22Rv1 (cell line): Measurements from ENCODE around the gene SLC4A11.

Experiments used
- H3K27ac ChIP-seq: fragments of 450-650 bp; 2 replicates; pipeline ENCODE4 v1.5.1; 2017
- ZFX ChIP-seq: fragments of 450-650 bp; IDR thresholded peaks from 2 replicates; pipeline ENCODE4 v1.6.1; 2017; ENCODE audit warnings: antibody characterized with exemption, borderline replicate concordance
- TF ChIP-seq, protein P1 (sequence below): fragments of 450-650 bp; IDR thresholded peaks from 2 replicates; pipeline ENCODE4 v1.5.1; 2017; ENCODE audit warnings: mild to moderate bottlenecking

Gene SLC4A11

DNA sequence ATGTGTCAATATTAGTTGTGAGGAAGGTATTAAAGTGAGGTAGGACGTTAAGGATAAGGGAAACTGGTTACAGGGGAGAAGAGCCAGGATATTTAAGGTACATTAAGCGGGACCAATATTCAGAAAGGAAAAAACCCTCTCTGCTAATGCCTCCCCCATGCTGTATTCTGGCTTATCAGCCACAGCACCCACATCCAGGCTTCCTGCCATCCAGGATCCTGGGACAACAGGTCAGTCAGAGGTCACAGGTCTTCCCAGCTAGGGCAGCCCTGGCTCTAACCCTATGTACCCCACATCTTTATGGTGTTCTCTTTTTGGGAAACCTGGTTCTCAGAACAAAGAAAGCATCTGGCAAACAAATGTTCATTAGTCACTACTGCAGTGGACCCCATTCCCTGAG, 39.8 kb downstream of the SLC4A11 start:
- no peak overlapping the region for H3K27ac ChIP-seq
- TF ChIP-seq, protein P1, sequence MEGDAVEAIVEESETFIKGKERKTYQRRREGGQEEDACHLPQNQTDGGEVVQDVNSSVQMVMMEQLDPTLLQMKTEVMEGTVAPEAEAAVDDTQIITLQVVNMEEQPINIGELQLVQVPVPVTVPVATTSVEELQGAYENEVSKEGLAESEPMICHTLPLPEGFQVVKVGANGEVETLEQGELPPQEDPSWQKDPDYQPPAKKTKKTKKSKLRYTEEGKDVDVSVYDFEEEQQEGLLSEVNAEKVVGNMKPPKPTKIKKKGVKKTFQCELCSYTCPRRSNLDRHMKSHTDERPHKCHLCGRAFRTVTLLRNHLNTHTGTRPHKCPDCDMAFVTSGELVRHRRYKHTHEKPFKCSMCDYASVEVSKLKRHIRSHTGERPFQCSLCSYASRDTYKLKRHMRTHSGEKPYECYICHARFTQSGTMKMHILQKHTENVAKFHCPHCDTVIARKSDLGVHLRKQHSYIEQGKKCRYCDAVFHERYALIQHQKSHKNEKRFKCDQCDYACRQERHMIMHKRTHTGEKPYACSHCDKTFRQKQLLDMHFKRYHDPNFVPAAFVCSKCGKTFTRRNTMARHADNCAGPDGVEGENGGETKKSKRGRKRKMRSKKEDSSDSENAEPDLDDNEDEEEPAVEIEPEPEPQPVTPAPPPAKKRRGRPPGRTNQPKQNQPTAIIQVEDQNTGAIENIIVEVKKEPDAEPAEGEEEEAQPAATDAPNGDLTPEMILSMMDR, result no peak
- no peak for TF ChIP-seq ZFX

DNA sequence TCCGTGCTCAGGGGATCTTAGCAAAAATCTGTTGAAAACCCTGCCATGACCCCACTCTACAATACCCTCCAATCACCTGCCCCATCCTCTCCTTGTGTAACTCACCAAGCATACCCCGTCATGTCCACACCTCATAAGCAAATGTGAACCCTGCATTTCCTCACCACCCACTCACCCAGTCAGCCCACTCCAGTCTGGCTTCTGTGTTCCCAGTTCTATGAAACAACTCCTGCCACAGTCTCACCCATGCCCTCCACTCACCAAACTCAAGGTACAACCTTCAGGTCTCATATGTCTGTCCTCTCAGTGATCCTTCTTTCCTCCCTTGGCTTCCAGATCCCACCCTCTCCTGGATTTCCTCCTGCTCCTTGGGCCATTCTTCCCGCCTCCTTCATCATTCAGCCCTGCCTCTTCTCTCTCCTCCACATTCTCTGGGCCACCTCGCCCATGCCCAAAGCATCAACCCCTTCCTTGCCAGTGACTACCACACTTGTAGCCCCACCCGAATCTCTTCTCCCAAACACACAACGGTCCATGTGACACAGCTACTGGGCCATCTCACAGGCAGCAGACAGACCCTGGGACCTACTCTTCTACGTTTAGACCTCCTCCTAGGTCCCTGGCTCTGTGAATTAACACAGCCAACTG, 43.3 kb downstream of the SLC4A11 start:
- TF ChIP-seq ZFX, result no peak
- TF ChIP-seq, protein P1, result no peak
- no peak overlapping the region for H3K27ac ChIP-seq

DNA sequence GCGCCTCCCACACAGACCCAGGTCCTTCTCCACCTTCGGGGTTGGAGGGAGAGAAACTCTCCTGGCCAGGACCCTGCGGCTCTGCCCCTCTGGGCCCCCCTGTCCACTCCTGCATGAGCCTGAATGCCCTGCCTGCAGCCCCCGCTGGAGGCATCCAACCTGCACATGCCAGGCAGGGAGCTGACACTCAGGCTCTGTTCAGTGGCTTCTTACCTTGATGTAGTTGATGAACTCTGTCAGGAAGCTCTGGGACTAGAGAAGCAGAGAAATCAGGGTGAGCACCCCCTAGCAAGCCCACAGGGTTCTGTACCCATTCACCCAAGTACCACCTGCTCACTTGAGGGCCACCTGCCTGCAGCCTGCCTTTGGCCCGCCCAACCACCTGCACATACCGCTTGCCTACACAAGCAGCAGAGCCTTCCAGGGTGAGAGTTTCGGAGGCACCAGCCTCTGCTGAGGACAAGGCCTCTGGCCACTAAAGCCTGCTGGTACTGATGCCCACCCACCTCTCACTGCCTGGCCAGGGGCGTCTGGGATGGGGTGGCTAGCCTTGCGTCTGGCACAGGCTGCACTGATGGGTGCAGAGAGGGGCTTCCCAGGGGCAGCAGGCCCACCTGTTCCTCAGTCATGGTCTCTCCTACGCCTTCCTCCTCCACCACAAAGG, 44.2 kb downstream of the SLC4A11 start:
- H3K27ac ChIP-seq, result no peak overlapping the region
- TF ChIP-seq, protein P1, result no peak
- TF ChIP-seq ZFX, result no peak

DNA sequence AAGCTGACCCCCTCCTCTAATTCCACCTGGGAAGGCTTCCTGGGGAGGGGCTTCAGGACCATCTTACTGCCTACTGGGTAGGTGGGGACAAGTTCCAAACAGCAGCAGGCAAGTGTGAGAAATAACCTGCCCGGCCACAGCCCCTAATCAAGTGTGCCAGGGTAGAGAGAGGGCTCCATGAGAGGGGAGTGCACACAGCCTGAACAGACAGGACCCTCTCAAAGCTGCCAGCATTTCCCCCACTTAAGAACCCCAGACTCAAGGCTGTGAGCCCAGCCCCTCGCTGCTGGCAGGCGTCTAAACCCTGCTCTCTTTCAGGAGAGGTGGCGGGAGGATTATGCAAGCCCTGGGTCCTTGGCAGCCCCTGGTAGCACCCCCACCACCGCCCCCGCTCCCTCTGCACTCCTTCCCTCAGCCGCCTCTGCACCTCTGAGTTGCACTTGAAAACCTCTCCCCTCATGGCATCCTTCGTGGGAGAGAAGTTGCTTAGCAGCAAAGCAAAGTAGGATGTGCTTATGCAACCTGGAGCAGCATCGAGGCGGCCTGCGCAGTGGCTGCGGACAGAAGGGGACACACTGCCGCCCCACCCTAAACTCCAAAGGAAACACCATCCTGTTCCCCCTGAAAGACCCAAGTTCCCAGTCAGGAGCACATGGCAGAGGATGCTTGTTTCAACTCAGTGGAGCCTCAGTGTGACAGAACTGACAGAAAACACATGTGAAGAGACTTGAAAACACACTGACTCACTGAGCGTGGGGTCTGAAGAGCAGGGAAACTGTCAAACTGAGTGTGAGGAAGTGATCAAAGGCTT, 45.0 kb downstream of the SLC4A11 start:
- TF ChIP-seq ZFX, result no peak
- H3K27ac ChIP-seq, result no peak overlapping the region

DNA sequence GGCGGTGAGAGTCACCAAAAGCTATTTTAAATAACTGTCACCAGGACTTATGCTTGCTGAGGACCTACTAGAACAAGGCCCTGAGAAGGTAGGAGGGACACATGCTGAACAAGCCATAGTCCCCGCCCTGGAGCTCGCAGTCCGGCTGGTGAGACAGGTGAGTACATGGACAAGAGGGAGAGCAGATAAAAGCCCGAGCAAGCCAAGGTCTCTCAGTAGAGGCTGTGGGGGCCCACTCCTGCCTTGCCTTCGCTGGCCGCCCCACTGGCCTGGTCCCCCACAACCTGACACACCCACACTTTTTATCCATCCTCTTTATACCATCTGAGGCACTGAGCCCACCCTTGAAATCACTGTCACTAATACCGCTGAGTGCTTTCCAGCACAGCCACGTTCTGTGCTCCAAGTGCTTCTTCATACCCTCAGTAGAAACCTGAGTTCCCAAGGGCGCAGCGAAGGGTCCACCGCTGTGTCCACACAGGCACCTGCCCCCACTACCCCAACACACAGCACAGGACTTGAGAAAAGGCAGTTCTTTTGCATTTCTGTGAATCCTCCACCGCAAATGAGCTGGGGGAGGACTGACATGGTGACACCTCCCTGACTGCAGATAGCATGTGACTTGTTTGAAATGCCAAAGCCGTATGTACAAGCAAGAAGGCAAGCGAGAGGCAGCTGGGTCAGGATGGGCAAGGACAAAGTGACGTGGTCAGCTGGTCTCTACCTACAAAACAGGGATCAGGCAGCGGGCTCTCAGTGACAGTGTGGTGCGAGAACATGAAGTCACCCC, 46.6 kb downstream of the SLC4A11 start:
- no peak for TF ChIP-seq ZFX
- TF ChIP-seq, protein P1, result no peak
- no peak overlapping the region for H3K27ac ChIP-seq

DNA sequence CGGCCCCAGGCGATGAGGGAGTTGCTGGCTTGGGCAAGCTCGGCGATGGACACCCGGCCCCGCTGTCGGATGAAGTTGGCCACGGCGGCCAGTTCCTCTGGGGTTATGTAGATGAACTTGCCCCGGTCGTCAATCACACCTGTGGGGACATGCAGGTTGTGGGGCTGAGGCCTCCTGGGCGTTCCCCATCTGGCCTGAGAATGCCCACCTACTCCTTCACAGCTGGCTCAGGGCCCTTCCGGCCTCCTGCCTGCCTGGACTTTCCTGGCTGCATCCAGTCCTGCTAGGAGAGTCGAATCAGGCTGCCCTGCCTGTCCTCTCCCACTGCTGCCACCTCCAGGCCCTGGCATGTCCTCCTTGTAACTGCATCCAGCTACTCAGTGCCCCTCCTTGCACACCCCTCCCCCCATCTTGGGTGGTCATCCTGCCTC, 48.3 kb downstream of the SLC4A11 start:
- H3K27ac ChIP-seq, result no peak overlapping the region
- TF ChIP-seq ZFX, result no peak
- TF ChIP-seq, protein P1, result no peak

DNA sequence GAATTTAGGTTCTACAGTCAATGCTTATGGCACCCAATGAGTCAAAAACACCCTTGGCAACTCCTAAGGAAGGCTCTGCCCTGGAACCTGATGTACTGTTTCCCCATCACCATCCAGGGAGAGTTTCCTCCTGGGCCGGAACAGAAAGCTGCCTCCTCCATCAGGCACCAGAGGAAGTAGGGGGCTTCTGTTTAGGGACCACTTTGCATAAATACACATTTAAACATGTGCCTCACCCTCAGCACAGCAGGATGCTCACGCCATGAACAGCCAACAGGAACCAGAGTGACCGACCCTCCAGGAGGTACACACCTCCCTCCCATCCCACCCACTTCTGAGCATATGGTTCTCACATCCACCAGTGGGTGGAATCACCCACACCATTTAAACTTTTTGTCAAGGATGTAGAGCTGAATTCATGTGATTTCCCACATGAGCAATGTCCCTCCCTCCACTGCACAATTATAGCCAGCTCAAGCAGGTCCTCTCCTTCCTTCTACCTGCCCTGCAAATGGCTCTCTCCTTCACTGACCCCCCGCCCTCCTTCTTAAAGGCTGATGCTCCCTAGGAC, 49.3 kb downstream of the SLC4A11 start:
- no peak overlapping the region for H3K27ac ChIP-seq
- TF ChIP-seq, protein P1, result no peak
- TF ChIP-seq ZFX, result no peak
